Measurements from ENCODE around the gene GPR37. TPM values are rescaled to one million over a fixed set of nuclear protein-coding genes. Genes with fewer than 3 reads are reported as not detected.

GPR37 gene
- total RNA-seq, 1 donor from 2014 or later, result not detected

DNA sequence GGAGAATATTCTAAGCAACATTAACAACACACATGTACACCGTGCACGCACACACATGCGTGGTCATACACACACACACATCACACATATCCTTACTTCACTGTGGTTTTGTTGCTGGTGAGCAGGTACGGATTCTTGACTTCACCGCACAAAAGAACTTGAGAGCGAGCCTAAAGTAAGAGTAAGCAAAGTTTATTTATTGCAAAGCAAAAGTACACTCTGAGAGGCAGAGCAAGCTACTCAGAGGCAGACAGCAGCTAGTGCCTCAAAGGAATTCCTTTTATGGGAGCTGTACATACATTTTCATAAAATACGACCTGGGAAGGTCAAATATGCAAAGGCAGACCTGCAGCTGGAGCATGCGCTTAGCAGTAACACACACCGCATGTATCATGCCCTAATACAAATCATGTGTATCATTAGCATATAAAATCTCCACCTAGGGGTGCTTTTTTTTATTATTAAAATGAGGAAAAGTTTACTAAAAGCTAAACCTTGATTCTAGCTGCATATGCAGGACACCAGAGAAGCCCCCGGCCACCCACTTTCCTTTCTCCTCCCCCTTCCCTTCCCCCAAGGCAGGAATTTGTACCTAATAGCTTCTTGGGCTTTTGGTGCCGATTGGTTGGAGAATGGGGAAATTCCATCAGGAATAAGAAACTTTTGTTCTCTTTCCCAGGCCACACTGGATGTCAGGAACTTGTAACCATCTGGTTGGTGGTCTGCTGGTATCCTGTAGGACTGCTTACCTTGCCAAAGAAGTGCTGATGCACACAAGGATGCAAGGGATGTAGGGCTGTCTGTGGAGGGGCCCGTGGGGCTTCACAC lies 16.5 kb upstream of the GPR37 start:
- ATAC-seq (no peak), DNase-seq (no peak)
- intact Hi-C loops (cut with micrococcal nuclease), result loop anchor here (5.0 kb wide), 1 partner anchor 610 kb away; no protein-coding TSS in a partner anchor

DNA sequence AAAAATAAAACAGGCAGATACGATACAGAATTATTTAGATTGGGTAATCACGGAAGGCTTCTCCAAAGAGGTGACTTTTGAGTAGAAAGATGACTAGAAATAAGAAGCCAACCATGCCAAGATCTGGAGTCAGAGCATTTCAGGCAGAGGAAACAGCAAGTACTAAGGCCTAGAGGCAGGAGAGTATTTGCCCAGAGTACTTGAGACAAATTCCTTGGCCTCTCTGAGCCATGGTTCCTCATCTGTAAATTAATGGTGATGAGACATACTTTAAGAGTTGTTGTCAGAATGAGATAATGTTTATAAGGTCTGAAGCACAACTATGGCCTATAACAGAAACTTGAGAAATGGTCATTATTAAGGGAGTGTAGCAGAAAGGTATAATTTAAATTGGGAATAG lies 15.8 kb upstream of the GPR37 start:
- ATAC-seq, result no peak
- intact Hi-C loops (cut with micrococcal nuclease), result loop anchor here (5.0 kb wide), 1 partner anchor 609 kb away; no protein-coding TSS in a partner anchor

DNA sequence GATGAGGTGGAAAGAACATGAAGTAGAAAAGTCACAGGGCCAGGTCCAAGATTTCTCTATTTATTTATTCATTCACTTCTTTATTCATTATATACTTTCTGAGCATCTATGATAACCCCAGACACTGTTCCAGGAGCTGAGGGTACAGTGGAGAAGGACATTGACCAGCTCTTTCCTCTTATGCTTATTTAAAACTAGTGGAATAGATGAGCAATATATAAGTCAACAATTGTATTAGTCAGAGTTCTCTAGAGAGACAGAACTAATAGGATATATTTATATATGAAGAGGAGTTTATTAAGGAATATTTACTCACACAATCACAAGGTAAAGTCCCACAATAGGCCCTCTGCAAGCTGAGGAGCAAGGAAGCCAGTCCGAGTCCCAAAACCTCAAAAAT lies 15.0 kb upstream of the GPR37 start:
- intact Hi-C loops (cut with micrococcal nuclease), result loop anchor here (5.0 kb wide), 1 partner anchor 608 kb away; no protein-coding TSS in a partner anchor
- ATAC-seq, result no peak
- no peak for DNase-seq

More for the DNA sequence above, 15.8 kb upstream of the GPR37 start:
- no peak for DNase-seq

DNA sequence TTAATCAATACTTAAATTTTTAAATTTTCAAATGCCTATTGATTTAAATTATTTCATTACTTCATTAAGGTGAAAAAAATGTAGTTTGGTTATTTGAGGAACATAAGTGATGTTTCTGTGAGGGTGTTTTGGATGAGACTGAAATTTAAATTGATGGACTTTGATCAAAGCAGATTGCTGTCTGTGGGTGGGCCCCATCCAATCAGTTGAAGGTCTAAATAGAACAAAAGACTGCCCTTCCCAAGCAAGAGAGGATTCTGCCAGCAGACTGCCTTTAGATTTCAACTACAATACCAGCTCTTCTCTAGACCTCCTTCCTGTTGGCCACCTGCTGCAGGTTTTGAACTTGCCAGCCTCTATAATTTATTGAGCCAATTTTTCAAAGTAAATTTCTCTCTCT lies 14.5 kb upstream of the GPR37 start:
- intact Hi-C loops (cut with micrococcal nuclease), result loop anchor here (5.0 kb wide), 1 partner anchor 608 kb away; no protein-coding TSS in a partner anchor
- no peak for DNase-seq
- ATAC-seq, result no peak

DNA sequence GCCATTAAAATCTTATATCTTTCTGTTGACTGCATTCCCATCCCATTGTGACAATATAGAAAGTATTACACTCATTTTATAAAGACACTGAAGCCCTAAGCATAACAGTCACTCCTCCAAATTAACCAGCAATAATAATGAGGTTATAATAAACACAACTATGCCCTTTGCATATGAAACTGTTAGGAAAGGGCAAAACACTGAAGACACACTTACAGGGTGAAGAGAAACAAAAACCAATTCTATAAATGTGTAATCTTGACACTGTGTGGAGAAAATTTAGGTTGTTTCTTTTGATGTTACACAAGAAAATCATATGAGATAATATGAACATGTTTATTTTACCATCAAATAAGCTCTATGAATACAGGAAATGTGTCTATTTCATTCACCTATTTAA lies 14.0 kb upstream of the GPR37 start:
- intact Hi-C loops (cut with micrococcal nuclease), result loop anchor here (5.0 kb wide), 1 partner anchor 607 kb away; no protein-coding TSS in a partner anchor
- DNase-seq (no peak), ATAC-seq (no peak)

DNA sequence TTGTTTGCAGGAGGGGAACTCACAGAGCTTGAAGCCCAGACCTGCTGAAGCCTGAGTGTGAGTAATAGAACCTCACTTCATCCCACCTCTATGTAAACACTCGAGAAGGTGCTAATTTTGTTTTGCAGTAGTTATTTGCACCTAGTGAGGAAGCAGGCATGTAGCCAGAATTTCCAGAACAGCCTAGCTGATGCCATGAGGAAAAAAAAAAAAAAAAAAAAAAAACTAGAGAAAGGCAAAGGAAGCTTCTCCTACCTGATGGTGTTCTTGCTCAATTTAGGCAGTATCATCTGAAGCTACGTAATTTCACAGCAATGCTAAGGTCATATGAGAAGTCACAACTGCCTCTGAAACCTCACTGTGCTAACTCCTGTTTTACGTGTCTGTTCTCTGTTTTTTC lies 13.6 kb upstream of the GPR37 start:
- DNase-seq, result no peak

GRCh38 chr7:124777268-124777667 lies 11.7 kb upstream of the GPR37 start:
- ATAC-seq, result no peak
- intact Hi-C loops (cut with micrococcal nuclease), result no loop called here
- no peak for DNase-seq

More for the DNA sequence above, 13.6 kb upstream of the GPR37 start:
- intact Hi-C loops (cut with micrococcal nuclease), result no loop called here
- ATAC-seq, result no peak

DNA sequence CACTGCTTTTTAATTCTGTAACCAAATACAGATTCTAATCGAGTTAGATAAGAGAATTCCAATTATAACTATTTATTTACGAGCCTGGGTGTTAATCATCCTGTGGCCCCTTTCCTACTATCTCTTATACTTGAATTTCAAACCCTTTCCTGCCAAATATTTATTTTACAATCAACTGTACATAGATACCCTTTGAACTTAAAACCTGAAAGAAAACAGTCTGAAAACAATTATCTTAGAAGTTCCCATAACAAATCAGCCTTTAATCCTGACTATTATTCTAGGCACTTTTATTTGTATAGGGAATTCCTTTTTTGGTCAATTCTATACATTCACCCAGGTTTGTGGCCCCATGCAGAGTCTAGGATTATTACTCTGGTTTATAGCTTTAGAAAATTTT lies 10.6 kb upstream of the GPR37 start:
- DNase-seq (no peak), ATAC-seq (no peak)
- intact Hi-C loops (cut with micrococcal nuclease), result no loop called here

DNA sequence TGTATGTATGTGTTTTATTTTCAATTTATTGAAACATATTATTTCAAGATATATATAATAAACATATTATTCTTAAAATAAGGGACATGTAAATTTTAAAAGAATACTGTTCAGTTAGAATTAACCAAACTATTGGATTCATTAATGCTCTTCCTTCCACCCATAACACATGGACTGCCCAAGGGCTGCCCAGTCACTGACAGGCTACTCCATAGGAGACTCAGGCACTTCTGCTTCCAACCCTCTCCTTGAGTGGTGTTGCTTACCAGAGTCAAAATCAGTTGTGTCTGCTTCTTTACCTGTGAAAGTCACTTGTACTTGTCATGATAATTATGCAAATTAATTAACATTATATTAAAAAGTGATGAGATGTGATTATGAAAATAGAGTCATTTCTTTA lies 9.8 kb upstream of the GPR37 start:
- DNase-seq (no peak), ATAC-seq (no peak)
- intact Hi-C loops (cut with micrococcal nuclease), result no loop called here

- ATAC-seq (no peak), DNase-seq (no peak)
- intact Hi-C loops (cut with micrococcal nuclease), result no loop called here
Observed at GRCh38 chr7:124773938-124774337, 8.3 kb upstream of the GPR37 start.

GRCh38 chr7:124773339-124773738 lies 7.7 kb upstream of the GPR37 start:
- DNase-seq (no peak), ATAC-seq (no peak)
- intact Hi-C loops (cut with micrococcal nuclease), result no loop called here

- intact Hi-C loops (cut with micrococcal nuclease), result no loop called here
Observed at GRCh38 chr7:124769136-124769535, 3.5 kb upstream of the GPR37 start.

DNA sequence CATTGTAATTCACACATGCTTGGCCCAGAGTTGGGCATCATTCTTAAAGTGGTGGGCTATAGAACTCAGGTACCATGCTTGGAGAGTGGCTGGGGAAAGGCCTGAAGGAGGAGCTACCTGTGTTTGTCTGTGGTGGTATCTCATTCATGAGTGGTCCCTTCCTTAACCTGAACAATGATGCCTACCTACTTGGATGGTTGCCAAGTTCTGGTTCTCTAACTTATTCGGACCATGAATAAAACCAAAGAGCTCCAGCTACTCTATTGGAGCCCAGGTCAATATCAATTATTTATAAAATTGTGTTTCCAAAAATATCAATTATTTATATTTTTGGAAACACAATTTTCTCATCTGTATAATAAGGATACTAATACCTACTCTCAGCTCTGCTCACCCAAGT lies 2.9 kb upstream of the GPR37 start:
- ATAC-seq, result no peak
- intact Hi-C loops (cut with micrococcal nuclease), result no loop called here
- DNase-seq, result no peak

More at GRCh38 chr7:124769136-124769535, 3.5 kb upstream of the GPR37 start:
- DNase-seq (no peak), ATAC-seq (no peak)

DNA sequence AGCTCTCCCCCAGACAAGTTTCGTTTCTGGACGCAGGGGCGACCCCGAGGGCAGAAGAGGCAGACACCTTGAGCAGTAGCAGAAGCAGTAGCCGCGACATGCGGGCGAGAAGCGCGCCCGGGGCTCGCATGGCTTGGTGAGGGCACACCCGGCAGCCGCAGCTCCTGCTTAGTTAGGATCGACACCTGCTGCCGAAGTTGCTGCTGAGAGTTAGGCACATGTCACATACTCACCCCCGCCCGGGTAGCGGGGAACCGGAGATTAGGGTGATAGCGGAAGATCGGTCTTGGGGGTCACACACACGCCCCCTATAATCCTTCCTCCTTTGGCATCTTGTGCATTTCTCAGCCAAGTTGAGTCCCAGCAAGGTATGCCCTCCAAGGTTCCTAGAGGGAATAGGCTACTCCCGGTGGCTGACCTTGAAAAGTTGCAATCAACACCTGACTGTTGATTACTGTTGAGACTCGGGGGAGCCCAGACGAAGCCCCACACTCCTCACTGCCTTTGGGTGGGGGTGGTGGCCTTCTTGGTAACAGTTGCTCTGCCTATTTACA lies 668 bp downstream of the GPR37 start:
- peak; percentile 14 for ATAC-seq
- intact Hi-C loops (cut with micrococcal nuclease), result no loop called here
- DNase-seq, result peak; percentile 40

DNA sequence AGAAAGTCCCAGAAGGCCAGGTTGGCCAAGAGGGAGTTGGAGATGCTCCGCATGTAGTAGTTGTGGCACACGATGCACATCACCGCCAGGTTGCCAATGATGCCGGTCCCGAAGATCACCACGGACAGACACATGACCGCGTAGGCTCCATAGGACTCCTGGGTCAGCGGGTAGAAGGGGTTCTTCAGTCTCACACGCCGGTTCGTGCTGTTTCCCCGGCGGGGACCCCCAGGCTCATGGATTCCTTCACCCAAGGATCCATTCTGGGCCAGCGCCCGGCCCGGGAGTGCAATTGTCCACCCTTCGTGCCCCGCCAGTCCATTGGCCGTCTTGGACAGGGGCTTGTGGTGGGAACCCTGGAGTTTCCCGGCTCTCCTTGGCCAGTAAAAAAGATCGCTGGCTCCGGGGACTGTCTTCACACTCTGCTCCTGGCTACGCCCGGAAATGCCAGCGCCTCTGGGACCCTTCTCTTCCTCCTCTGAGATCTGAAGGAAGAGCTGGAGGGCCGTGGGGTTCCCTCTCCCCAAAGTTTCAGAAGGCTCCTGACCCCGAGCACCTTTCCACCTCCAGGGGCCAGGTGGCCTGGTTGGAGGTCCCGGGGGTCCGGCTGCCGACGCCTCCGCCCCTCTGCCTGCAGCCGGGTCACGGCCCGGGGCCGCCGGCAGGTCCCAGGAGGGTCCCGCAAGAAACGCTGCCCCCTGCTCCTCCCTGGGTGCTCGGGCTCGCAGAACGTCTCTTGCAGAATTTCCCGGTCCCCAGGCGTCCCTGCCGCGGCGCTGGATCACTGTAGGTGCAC lies 1.3 kb downstream of the GPR37 start:
- ATAC-seq (no peak), DNase-seq (no peak)
- intact Hi-C loops (cut with micrococcal nuclease), result no loop called here

GRCh38 chr7:124762611-124763143 lies 2.9 kb downstream of the GPR37 start:
- intact Hi-C loops (cut with micrococcal nuclease), result no loop called here
- no peak for DNase-seq
- ATAC-seq, result no peak

DNA sequence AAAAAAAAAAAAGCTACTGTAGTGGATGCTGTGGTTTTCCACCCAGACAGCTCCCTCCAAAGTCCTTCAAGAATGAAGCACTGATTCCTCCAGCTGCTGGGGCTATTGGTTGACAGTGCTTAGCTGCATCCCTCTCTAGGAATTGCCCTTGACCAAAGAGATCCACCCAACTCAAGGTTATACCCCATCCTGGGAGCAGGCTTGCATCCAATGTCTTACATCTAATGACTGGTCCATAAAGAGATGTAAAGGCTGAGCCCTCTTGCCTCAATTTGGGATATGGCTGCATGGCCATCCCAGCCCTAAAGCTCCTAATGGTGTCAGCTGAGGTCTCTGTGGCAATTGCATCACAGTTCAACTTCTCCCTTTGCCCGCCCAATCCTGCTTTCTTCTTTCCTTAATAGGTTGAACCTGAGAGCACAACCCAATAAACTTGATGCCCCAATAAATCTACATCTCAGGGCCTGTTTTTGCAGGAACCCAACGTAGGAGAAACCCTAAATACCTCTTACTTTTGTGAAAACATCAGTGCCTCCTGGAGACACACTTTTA lies 4.4 kb downstream of the GPR37 start:
- DNase-seq (no peak), ATAC-seq (no peak)
- intact Hi-C loops (cut with micrococcal nuclease), result no loop called here

DNA sequence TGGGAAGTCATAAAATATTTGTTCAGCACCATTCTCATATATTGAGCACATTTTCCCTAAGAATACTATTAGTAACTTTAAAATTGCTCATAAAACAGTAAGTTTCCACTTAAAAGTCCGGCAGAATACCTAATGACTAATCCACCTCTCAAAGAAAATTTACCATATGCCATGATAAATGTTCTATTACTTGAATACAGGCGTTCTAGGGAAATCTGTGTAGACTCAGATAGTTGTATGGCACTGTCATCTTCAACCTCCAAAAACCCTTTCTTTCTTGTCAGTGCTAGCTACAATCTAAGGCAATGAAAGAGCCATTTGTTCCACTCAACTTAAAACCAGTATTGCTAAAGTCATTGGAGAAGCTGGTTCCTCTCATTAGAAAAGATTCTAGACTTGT lies 7.3 kb downstream of the GPR37 start:
- DNase-seq, result no peak
- no peak for ATAC-seq
- intact Hi-C loops (cut with micrococcal nuclease), result no loop called here

GRCh38 chr7:124754576-124755268 lies 10.9 kb downstream of the GPR37 start:
- no peak for DNase-seq
- no peak for ATAC-seq
- intact Hi-C loops (cut with micrococcal nuclease), result no loop called here

Measured in left ventricle myocardium superior (tissue), 1 donor.